GM21367 (cell line): ENCODE data around the gene MAP4K2.

Source experiments
- ATAC-seq: cut with Tn5 transposase; IDR thresholded peaks from one replicate; pipeline ENCODE4 v1.9.1; 2021; ENCODE audit not compliant: unreplicated experiment

Gene MAP4K2

DNA sequence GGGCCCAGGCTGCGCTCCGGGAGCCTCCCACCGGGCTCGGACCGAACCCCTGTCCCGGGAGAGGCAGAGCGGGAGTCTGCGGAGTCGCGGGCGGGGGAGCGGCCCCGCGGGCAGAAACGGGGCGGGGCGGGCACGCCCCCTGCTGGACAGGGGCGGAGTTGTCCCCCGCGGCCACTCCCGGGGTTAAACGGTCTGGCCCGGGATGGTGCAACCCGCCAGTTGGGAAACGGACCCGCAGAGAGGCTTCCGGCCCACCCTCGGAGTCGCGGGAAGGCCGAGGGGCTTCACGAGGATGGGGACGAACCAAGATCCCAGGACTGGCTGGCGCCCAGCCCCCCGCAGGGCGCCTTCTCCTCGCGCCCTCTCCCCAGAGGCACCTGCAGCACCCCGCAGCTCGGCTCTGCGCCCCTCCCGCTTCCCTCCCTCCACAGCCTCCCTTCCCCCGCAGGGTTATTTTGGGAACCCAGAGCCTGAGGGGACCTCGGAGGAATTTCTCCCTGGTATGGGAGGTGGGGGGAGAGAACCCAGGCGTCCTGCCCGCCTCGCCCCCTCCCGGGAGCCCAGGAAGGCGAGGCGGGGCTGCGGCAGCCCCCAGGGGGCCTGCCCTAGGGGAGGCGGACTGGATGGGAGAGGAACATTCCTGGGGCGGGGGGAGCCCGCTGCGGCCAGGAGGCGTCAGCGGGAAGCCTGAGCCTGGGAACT lies 60.0 kb downstream of the MAP4K2 start:
- ATAC-seq, result no peak

DNA sequence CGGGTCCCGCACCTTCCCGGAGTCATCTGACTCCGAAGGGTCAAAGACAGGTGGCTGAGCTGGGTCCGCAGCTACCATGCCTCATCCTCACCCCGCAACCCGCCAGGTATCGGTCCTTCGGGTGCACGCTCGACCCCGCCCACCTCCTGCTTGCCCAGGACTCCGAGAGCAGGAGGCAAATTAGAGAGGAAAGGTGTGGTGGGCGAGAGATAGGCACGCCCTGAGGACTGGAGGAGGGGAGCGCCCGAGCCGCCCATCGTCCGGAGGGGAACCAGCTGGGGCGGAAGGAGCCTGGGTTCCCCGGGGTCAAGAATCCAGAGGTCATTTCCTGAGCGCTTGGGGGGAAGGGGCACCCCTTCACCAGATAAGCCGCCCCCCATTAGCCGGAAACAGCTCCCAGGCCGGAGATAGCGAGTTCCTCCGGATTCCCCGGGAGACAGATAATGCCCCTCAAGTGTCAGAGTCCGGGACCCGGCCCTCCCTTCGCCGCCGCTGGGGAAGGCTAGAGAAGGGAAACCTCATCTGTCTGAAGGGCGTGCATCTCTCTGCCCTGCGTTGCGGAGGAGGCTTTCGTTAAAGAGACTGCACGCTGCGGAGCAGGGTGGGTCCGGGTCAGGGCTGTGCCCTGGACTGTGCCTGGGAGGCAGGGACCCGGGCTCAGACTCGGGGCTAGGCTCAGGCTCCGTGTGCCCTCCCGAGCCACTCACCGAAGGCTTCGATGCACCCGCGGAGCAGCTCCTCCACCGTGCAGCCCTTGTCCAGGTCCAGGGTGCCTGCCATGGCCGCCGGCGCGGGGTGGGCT lies 60.7 kb downstream of the MAP4K2 start:
- no peak for ATAC-seq

DNA sequence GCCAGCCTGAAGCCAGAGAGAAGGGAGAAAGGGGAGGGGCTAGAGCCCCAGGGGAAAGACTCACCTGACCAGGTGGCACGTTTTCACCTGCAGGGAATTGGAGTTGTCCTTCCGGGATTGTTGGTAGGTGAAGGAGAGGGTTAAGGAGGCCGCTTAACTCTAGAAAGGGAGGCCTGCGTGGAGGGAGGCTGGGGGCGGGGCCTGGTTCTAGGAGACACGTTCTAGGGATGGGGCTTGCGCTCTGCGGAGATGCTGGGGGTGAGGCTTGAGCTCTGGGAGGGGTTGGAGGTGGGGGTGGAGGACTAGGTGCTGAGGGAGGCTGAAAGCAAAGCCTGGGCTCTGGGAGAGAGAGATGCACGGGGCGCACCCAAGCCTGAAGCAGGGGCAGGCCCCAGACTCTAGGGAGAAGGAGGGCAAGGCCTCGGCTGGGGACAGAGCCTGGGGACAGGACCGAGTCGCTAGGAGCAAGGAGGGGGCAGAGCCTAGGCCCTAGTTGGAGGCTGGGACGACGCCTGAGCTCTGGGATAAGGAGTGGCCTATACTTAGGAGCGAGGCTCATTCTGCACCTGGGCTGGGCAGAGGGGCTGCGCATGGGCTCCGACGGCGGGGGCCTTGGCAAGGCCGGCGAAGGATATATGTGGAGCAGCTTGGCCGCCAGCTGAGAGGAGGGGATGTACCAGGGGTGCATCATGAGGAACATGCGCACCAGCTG lies 61.5 kb downstream of the MAP4K2 start:
- ATAC-seq, result no peak

DNA sequence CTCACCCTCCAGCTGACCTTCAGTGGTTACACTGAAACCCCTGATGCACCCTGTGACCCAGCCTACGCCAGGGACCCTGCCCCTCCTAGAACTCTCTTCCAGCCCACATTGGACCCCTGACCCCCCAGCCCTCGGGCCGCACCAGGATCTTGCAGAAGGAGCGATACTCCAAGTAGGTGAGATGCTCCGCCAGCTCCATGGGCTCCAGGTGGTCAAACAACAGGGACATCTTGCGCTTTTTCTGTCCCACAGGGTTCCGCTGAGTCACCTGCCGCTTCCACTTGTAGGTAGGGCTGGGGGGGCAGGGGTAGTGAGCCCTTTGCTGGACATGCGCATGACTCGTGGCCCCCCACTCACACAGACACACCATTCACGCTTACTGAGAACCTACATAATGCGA lies 63.1 kb downstream of the MAP4K2 start:
- ATAC-seq, result no peak

DNA sequence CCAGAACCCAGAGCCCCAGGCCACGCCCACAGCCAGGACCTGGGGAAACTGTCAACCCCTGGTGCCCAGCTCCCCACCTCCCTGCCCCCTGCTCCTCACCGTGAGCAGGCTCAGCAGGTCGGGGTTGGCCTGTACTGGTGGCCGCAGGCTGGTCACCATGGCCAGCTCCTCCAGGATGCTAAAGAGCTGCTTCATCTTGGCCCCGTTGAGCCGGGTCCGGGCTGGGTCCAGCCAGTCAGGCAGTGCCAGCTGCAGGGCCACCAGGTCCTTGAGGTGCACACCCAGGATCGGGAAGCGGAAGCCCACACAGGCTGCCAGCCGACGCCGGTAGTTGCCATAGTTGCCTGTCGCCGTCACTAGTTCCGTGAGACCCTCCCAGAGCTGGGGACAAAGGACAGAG lies 66.4 kb downstream of the MAP4K2 start:
- no peak for ATAC-seq

DNA sequence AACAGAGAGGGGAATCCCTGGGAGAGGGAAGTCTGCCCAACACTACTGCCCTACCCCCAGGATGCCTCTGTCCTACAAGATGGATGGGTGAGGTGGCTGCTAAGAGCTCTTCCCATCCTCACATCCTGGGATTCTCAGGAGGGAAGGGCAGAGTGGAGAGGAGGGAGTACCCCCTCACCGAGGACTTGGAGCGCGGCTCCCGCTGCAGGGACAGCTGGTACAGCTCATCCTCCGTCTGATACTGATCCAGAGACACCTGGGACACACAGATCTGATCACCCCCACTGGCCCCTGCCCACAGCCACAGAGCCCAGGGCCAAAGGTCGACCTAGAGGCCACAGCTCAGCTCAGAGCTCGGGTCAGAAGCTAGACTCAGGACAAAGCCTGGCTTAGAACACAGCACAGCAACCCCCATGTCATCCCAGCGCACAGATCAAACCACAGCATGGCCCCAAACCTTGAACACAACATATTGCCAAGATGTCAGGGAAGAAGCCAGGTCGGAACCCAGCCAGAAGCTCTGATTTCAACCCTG lies 67.2 kb downstream of the MAP4K2 start:
- ATAC-seq, result no peak
